SK-N-SH (cell line): Measurements from ENCODE around the gene RBM28. TPM values are rescaled to one million over a fixed set of nuclear protein-coding genes. Genes with fewer than 3 reads are reported as not detected.

Experiments used
- CTCF ChIA-PET: fragments of 300-600, 350-600 bp; formaldehyde crosslinking; extraction: SDS; loops from one replicate; lab custom pipeline; 2021; lab: Yijun Ruan, JAX
- POLR2A ChIA-PET: fragments of 350-600 bp; sonication (Branson Sonifier 250); formaldehyde crosslinking; extraction: SDS; loops from one replicate; lab custom pipeline; 2020; ENCODE audit warnings: antibody characterized with exemption, inconsistent platforms; lab: Yijun Ruan, JAX
- DNase-seq: peaks from one replicate; pipeline ENCODE4 v3.0.0; 2012
- H2AFZ ChIP-seq: fragments of 200-600 bp; sonication (generic); 2 replicates; pipeline ENCODE4 v1.8.1; 2016; ENCODE audit warnings: antibody characterized with exemption, mild to moderate bottlenecking, low read depth
- H3F3A ChIP-seq: fragments of 200-600 bp; sonication (generic); replicated peaks from 2 replicates; pipeline ENCODE3; 2016; ENCODE audit warnings: antibody characterized with exemption, mild to moderate bottlenecking; ENCODE audit not compliant: insufficient read depth
- H3K27ac ChIP-seq, 2 experiments: fragments of 200-500 bp in 1 of 2; fragments of 200-600 bp in 1 of 2; sonication (Bioruptor generic) in 1 of 2; sonication (generic), shearing (Covaris generic) in 1 of 2; 2 replicates each; pipeline versions ENCODE4 v1.5.1 to v1.6.1; 2014 to 2016; ENCODE audit warnings: low read depth in 2 of 2, inconsistent platforms in 1 of 2, low read length in 1 of 2, mild to moderate bottlenecking in 1 of 2, mixed read lengths in 1 of 2
- H3K27me3 ChIP-seq: fragments of 200-600 bp; sonication (generic), shearing (Covaris generic); 2 replicates; pipeline ENCODE4 v1.6.1; 2016; ENCODE audit warnings: mixed run types; ENCODE audit not compliant: insufficient read depth
- H3K36me3 ChIP-seq, 2 experiments: fragments of 200-500 bp in 1 of 2; fragments of 200-600 bp in 1 of 2; sonication (Bioruptor generic) in 1 of 2; sonication (generic) in 1 of 2; replicated peaks in 1 of 2; 2 replicates each; pipeline versions ENCODE3 to v1.5.1; 2014 to 2016; ENCODE audit warnings: low read length in 1 of 2, mild to moderate bottlenecking in 1 of 2; ENCODE audit not compliant: insufficient read depth in 2 of 2, control insufficient read depth in 1 of 2
- H3K4me1 ChIP-seq, 2 experiments: fragments of 200-500 bp in 1 of 2; fragments of 200-600 bp in 1 of 2; sonication (Bioruptor generic) in 1 of 2; sonication (generic), shearing (Covaris generic) in 1 of 2; 2 replicates each; pipeline versions ENCODE4 v1.5.1 to v1.6.1; 2014 to 2016; ENCODE audit warnings: low read depth in 1 of 2, low read length in 1 of 2, mixed run types in 1 of 2; ENCODE audit not compliant: insufficient read depth in 2 of 2, control insufficient read depth in 1 of 2
- H3K4me2 ChIP-seq: fragments of 200-600 bp; sonication (generic), shearing (Covaris generic); 2 replicates; pipeline ENCODE4 v1.6.1; 2017; ENCODE audit warnings: mixed run types
- H3K4me3 ChIP-seq, 2 experiments: fragments of 200-500 bp in 1 of 2; fragments of 200-600 bp in 1 of 2; sonication (Bioruptor generic) in 1 of 2; sonication (generic), shearing (Covaris generic) in 1 of 2; 2 replicates each; pipeline versions ENCODE4 v1.5.1 to v1.8.1; 2014 to 2016; ENCODE audit warnings: low read depth in 2 of 2, inconsistent platforms in 1 of 2, low read length in 1 of 2, mild to moderate bottlenecking in 1 of 2, mixed read lengths in 1 of 2, moderate library complexity in 1 of 2
- H3K79me2 ChIP-seq: fragments of 200-600 bp; sonication (generic); 2 replicates; pipeline ENCODE4 v1.8.1; 2017; ENCODE audit warnings: mild to moderate bottlenecking; ENCODE audit not compliant: insufficient read depth
- H3K9ac ChIP-seq: fragments of 200-600 bp; sonication (generic); 2 replicates; pipeline ENCODE4 v1.6.1; 2017; ENCODE audit warnings: mixed run types
- H3K9me2 ChIP-seq: fragments of 200-600 bp; sonication (generic); 2 replicates; pipeline ENCODE4 v1.6.1; 2017; ENCODE audit warnings: mixed run types
- H3K9me3 ChIP-seq: fragments of 200-600 bp; sonication (generic); 2 replicates; pipeline ENCODE4 v1.6.1; 2017; ENCODE audit warnings: mixed run types, mild to moderate bottlenecking, moderate library complexity
- H4K20me1 ChIP-seq: fragments of 200-600 bp; sonication (generic); 2 replicates; pipeline ENCODE4 v1.6.1; 2017; ENCODE audit warnings: mild to moderate bottlenecking, mixed run types; ENCODE audit not compliant: insufficient read depth
- FOXJ3 ChIP-seq: sonication (generic); formaldehyde crosslinking; IDR thresholded peaks from 2 replicates; pipeline ENCODE4 v1.5.1; 2020; ENCODE audit warnings: mild to moderate bottlenecking, missing genetic modification reagents
- IRF3 ChIP-seq: fragments of 150-350 bp; IDR thresholded peaks from 2 replicates; pipeline ENCODE4 v1.6.1; 2016; ENCODE audit warnings: mild to moderate bottlenecking, low read depth, low read length
- WGBS: methylation state at CpG from one replicate; pipeline ENCODE4 v1.1.6; 2017; ENCODE audit warnings: low lambda C conversion rate; 5-methylcytosine and 5-hydroxymethylcytosine counted together
- polyA plus RNA-seq, 3 experiments: library from polyadenylated mRNA; depleted of rRNA; stranded (reverse); fragments of >200 nt; gene quantifications; 2 replicates each; pipeline ENCODE4 v1.2.3, GENCODE V29; 2012
- TF ChIP-seq, protein P1 (sequence below): fragments of 200-600 bp; sonication (generic); IDR thresholded peaks from 2 replicates; pipeline ENCODE4 v1.6.1; 2017; ENCODE audit warnings: antibody characterized with exemption, mild to moderate bottlenecking, moderate library complexity

Gene RBM28
- polyA plus RNA-seq, 1 of the 3 experiments (the other 2 are of a cell fraction) = 29.1 TPM

- WGBS = 69% methylated on average over 19 of the region's 19 CpGs
Observed at GRCh38 chr7:128381161-128381821, 37.6 kb upstream of the RBM28 start.

GRCh38 chr7:128380483-128381106 lies 36.9 kb upstream of the RBM28 start:
- Histone ChIP-seq H3F3A (peaks cover 3% of the 10 kb centered on the region), H3K4me2 (no peak overlapping the region), H4K20me1 (no peaks in the 10 kb centered on the region), H3K9me2 (no peaks in the 10 kb centered on the region), H3K79me2 (no peaks in the 10 kb centered on the region), H3K27ac (no peak overlapping the region), H3K4me1 (peaks cover 0 to 29% of the 10 kb centered on the region in 2 experiments; a peak in 1 of 4 replicates), H3K27me3 (no peaks in the 10 kb centered on the region), H3K36me3 (no peaks in the 10 kb centered on the region), H3K4me3 (no peak overlapping the region), H2AFZ (no peak overlapping the region), H3K9ac (no peak overlapping the region), H3K9me3 (no peaks in the 10 kb centered on the region)
- no peak for TF ChIP-seq IRF3
- ChIA-PET POLR2A (interaction anchor here (1.2 to 1.3 kb wide), 3 partner anchors 20 to 23 kb away, joined by 3 to 5 read pairs (median 4); no protein-coding TSS in a partner anchor), CTCF (interaction anchor here (0.8 to 50.3 kb wide), 8 partner anchors 8 to 345 kb away, joined by 3 to 1901 read pairs (median 45); partner anchors contain the start of genes IMPDH1, PRRT4 and RBM28)
- 84% methylated on average over 3 of the region's 3 CpGs for WGBS
- DNase-seq = peak; percentile 47

More at GRCh38 chr7:128381161-128381821, 37.6 kb upstream of the RBM28 start:
- H3K27ac ChIP-seq = no peak overlapping the region; a peak in 1 of 4 replicates
- H3K4me2 ChIP-seq = no peak overlapping the region
- peaks cover 0 to 29% of the 10 kb centered on the region in 2 experiments; a peak in 1 of 4 replicates for H3K4me1 ChIP-seq
- H3K4me3 ChIP-seq = no peak overlapping the region
- peak; percentile 76 for DNase-seq
- ChIA-PET POLR2A (interaction anchor here (1.2 to 1.3 kb wide), 2 partner anchors 21 to 24 kb away, joined by 4 to 5 read pairs; no protein-coding TSS in a partner anchor), CTCF (interaction anchor here (1.7 to 50.3 kb wide), 6 partner anchors 8 to 56 kb away, joined by 3 to 1901 read pairs (median 282); partner anchors contain the start of genes IMPDH1, PRRT4 and RBM28)
- H3K36me3 ChIP-seq = no peaks in the 10 kb centered on the region
- H3K9me2 ChIP-seq = no peaks in the 10 kb centered on the region
- H3K27me3 ChIP-seq = no peaks in the 10 kb centered on the region
- H4K20me1 ChIP-seq = no peaks in the 10 kb centered on the region
- no peak overlapping the region for H2AFZ ChIP-seq
- H3F3A ChIP-seq = peaks cover 3% of the 10 kb centered on the region
- H3K9me3 ChIP-seq = no peaks in the 10 kb centered on the region
- no peak for TF ChIP-seq FOXJ3 (CRISPR knock-in tag)
- TF ChIP-seq, protein P1, sequence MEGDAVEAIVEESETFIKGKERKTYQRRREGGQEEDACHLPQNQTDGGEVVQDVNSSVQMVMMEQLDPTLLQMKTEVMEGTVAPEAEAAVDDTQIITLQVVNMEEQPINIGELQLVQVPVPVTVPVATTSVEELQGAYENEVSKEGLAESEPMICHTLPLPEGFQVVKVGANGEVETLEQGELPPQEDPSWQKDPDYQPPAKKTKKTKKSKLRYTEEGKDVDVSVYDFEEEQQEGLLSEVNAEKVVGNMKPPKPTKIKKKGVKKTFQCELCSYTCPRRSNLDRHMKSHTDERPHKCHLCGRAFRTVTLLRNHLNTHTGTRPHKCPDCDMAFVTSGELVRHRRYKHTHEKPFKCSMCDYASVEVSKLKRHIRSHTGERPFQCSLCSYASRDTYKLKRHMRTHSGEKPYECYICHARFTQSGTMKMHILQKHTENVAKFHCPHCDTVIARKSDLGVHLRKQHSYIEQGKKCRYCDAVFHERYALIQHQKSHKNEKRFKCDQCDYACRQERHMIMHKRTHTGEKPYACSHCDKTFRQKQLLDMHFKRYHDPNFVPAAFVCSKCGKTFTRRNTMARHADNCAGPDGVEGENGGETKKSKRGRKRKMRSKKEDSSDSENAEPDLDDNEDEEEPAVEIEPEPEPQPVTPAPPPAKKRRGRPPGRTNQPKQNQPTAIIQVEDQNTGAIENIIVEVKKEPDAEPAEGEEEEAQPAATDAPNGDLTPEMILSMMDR = peak; percentile 80
- H3K79me2 ChIP-seq = no peaks in the 10 kb centered on the region
- H3K9ac ChIP-seq = no peak overlapping the region
